SK-N-MC (cell line): Measurements from ENCODE around the gene MIF4GD.

Experiments used
- EZH2 ChIP-seq: fragments of 200-600 bp; sonication (generic); IDR thresholded peaks from one replicate; pipeline ENCODE4 v1.6.1; 2017; ENCODE audit warnings: antibody characterized with exemption
- FOXP2 ChIP-seq: optimal IDR thresholded peaks from 2 replicates; pipeline ENCODE3; 2011; ENCODE audit warnings: mild to moderate bottlenecking, moderate library complexity; ENCODE audit not compliant: insufficient read depth; ENCODE audit errors: extremely low read length, control extremely low read depth
- POLR2AphosphoS5 ChIP-seq: IDR thresholded peaks from 2 replicates; pipeline ENCODE4 v1.6.1; 2012; ENCODE audit warnings: mild to moderate bottlenecking, low read depth, low read length, borderline replicate concordance

GRCh38 chr17:75260641-75261335, 10.2 kb downstream of the MIF4GD start:
- TF ChIP-seq EZH2 (no peak), POLR2AphosphoS5 (no peak), FOXP2 (no peak)
